ENCODE data around the gene GAK. TPM values are rescaled to one million over a fixed set of nuclear protein-coding genes. Genes with fewer than 3 reads are reported as not detected.

GAK gene
- total and polyA plus RNA-seq, 7 donors: 40.8 to 494 (median 124) TPM

- intact Hi-C loops (cut with DNase I): no loop called here
- Histone ChIP-seq H3K4me3 (no peak overlapping the region), H3K9me3 (peaks cover 0 to 23% (median 14%) of the 10 kb centered on the region in 4 donors), H3K4me1 (no peaks in the 10 kb centered on the region), H3K27me3 (peaks cover 0 to 37% (median 28%) of the 10 kb centered on the region in 3 donors), H3K36me3 (no peaks in the 10 kb centered on the region), H3K27ac (no peak overlapping the region)
- 52 to 68% methylated on average over 18 of the region's 18 CpGs for WGBS, 2 donors
- no peak for TF ChIP-seq EP300 (IDR thresholded peaks at IDR 0.05)
- no peak for TF ChIP-seq POLR2A (IDR thresholded peaks at IDR 0.05)
- TF ChIP-seq CTCF (IDR thresholded peaks at IDR 0.05): no peak
- TF ChIP-seq POLR2AphosphoS5 (IDR thresholded peaks at IDR 0.05): no peak
- no peak for DNase-seq
These were observed 98.3 kb downstream of the GAK start for GRCh38 chr4:833731-834367.

GRCh38 chr4:833156-833555 lies 99.0 kb downstream of the GAK start:
- Histone ChIP-seq H3K27ac (no peak overlapping the region), H3K36me3 (no peaks in the 10 kb centered on the region), H3K9me3 (peaks cover 0 to 17% (median 12%) of the 10 kb centered on the region in 4 donors), H3K27me3 (peaks cover 0 to 44% (median 33%) of the 10 kb centered on the region in 3 donors), H3K4me1 (no peaks in the 10 kb centered on the region), H3K4me3 (no peak overlapping the region)
- no peak for TF ChIP-seq POLR2AphosphoS5 (IDR thresholded peaks at IDR 0.05)
- TF ChIP-seq POLR2A (IDR thresholded peaks at IDR 0.05): no peak
- TF ChIP-seq EP300 (IDR thresholded peaks at IDR 0.05): no peak
- no peak for TF ChIP-seq CTCF (IDR thresholded peaks at IDR 0.05)
- intact Hi-C loops (cut with DNase I): no loop called here
- 50 to 76% methylated on average over 10 of the region's 10 CpGs for WGBS, 2 donors
- no peak for DNase-seq

GRCh38 chr4:832536-832935 lies 99.6 kb downstream of the GAK start:
- WGBS, 2 donors: 92 to 93% methylated on average over 9 of the region's 9 CpGs
- no peaks in the 10 kb centered on the region for H3K4me1 ChIP-seq
- no peaks in the 10 kb centered on the region for H3K36me3 ChIP-seq
- intact Hi-C loops (cut with DNase I): no loop called here
- H3K27me3 ChIP-seq: peaks cover 5 to 51% (median 39%) of the 10 kb centered on the region in 3 donors
- DNase-seq: no peak
- H3K27ac ChIP-seq: no peak overlapping the region
- no peak overlapping the region for H3K4me3 ChIP-seq
- TF ChIP-seq POLR2A (IDR thresholded peaks at IDR 0.05): no peak
- TF ChIP-seq CTCF (IDR thresholded peaks at IDR 0.05): no peak
- TF ChIP-seq EP300 (IDR thresholded peaks at IDR 0.05): no peak
- TF ChIP-seq POLR2AphosphoS5 (IDR thresholded peaks at IDR 0.05): no peak
- H3K9me3 ChIP-seq: peaks cover 0 to 12% (median 7%) of the 10 kb centered on the region in 4 donors

GRCh38 chr4:832108-832507 lies 100.0 kb downstream of the GAK start:
- Histone ChIP-seq H3K4me1 (peaks cover 0 to 1% (median under 1%) of the 10 kb centered on the region in 4 donors), H3K36me3 (no peaks in the 10 kb centered on the region), H3K4me3 (no peak overlapping the region), H3K9me3 (peaks cover 0 to 8% (median 3%) of the 10 kb centered on the region in 4 donors), H3K27me3 (peaks cover 8 to 55% (median 43%) of the 10 kb centered on the region in 3 donors), H3K27ac (no peak overlapping the region)
- WGBS, 2 donors: 91 to 96% methylated on average over 7 of the region's 7 CpGs
- intact Hi-C loops (cut with DNase I): no loop called here
- TF ChIP-seq POLR2A (IDR thresholded peaks at IDR 0.05): no peak
- TF ChIP-seq EP300 (IDR thresholded peaks at IDR 0.05): no peak
- TF ChIP-seq CTCF (IDR thresholded peaks at IDR 0.05): no peak
- no peak for TF ChIP-seq POLR2AphosphoS5 (IDR thresholded peaks at IDR 0.05)
- no peak for DNase-seq

DNA sequence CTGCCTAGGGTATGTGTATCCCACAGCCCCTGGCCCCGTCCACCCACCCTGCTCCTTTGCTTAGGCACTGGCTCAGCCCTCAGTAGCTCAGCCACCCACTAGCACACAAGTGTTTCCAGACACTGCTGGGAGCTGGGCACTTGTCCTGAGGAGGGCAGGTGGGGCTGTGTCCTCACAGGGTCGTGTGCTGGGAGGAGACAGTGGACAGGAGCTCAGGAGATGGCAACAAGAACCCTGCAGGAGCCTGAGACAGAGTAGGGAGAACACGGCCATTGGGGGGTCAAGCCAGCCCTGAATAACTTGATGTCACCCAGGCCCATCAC lies 100.7 kb downstream of the GAK start:
- Histone ChIP-seq H3K27me3 (peaks cover 15 to 61% (median 50%) of the 10 kb centered on the region in 3 donors), H3K4me1 (peaks cover 0 to 8% (median 6%) of the 10 kb centered on the region in 4 donors), H3K36me3 (no peaks in the 10 kb centered on the region), H3K9me3 (peaks cover 0 to 6% (median 3%) of the 10 kb centered on the region in 4 donors), H3K27ac (no peak overlapping the region), H3K4me3 (no peak overlapping the region)
- DNase-seq: no peak
- WGBS, 2 donors: 57 to 69% methylated on average over 3 of the region's 3 CpGs
- no peak for TF ChIP-seq POLR2AphosphoS5 (IDR thresholded peaks at IDR 0.05)
- no peak for TF ChIP-seq CTCF (IDR thresholded peaks at IDR 0.05)
- TF ChIP-seq EP300 (IDR thresholded peaks at IDR 0.05): no peak
- no peak for TF ChIP-seq POLR2A (IDR thresholded peaks at IDR 0.05)
- intact Hi-C loops (cut with DNase I): no loop called here
